D721Med (cell line): ENCODE data around the gene MAP1LC3B.

ENCODE experiments used
- DNase-seq: peaks from one replicate; pipeline ENCODE4 v3.0.0; 2011; ENCODE audit warnings: low spot score; ENCODE audit not compliant: insufficient read length
- FAIRE-seq: peaks from 2 replicates; lab custom pipeline; 2011; peaks lifted over from hg19 to GRCh38; lab: Jason Lieb, UNC
- CTCF ChIP-seq: IDR thresholded peaks from 2 replicates; pipeline ENCODE4 v1.5.1; 2012; ENCODE audit warnings: mild to moderate bottlenecking, control low read depth; ENCODE audit not compliant: insufficient read depth; ENCODE audit errors: missing control alignments

The MAP1LC3B gene

GRCh38 chr16:87366930-87367329, 25.2 kb upstream of the MAP1LC3B start:
- DNase-seq = no peak
- no peak for FAIRE-seq
- no peak for TF ChIP-seq CTCF

DNA sequence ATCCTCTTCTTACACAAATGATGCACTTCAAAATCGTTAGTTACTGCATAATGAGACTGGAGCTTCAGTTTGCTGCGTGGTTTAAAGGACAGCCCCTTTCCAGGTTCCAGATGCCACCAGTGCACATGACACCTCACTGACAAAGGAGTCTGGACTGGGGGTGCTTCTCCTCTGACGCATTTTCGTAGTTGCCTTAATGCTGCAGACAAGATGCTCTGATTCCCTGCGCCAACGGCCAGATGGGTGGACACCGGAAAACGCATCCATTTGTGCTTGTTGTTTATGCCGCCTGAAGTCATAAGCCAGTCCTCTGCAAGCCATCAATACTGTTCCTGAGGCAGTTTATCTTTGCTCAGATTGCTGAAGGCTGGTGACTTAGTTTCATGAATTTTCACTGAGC, 24.6 kb upstream of the MAP1LC3B start:
- TF ChIP-seq CTCF = no peak
- no peak for DNase-seq
- no peak for FAIRE-seq

DNA sequence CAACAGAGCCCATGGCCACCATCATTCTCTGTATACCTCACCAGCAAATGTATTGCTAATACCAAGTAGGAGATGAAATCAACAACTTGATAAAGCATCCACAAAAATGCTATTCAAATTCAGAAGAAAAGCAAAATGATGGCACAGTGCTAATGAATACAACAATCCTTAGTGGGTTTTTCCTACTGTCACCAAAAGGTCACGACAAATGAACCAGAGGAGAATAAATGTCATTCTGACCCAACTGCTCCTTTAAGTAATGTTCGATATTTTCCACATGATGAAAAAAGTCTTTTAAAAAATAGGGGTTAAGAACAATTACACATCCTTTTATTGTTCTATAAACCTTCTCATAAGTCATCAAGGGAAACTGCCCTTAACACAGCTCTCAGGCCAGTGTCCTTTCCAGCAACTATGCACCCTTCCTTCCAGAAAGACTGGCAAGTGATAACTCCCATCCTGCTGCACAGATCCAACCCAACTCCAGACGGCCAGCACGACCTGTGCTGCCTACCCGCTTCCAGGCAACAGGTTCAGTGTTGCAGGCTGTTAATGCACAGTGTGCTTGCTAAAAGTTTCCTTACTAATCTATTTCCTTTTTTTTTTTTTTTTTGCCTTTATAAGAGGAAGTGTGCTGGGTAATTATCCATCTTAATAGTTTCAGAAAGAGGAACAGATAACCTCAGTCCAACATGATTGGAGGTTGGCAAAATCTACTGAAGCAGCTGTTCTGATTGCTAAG, 23.9 kb upstream of the MAP1LC3B start:
- no peak for TF ChIP-seq CTCF
- no peak for DNase-seq
- no peak for FAIRE-seq

- no peak for FAIRE-seq
- DNase-seq = no peak
- TF ChIP-seq CTCF = no peak
These were observed 22.9 kb upstream of the MAP1LC3B start for GRCh38 chr16:87369117-87369765.

- DNase-seq = no peak
- FAIRE-seq = no peak
- no peak for TF ChIP-seq CTCF
These were observed 22.1 kb upstream of the MAP1LC3B start for GRCh38 chr16:87369796-87370719.

DNA sequence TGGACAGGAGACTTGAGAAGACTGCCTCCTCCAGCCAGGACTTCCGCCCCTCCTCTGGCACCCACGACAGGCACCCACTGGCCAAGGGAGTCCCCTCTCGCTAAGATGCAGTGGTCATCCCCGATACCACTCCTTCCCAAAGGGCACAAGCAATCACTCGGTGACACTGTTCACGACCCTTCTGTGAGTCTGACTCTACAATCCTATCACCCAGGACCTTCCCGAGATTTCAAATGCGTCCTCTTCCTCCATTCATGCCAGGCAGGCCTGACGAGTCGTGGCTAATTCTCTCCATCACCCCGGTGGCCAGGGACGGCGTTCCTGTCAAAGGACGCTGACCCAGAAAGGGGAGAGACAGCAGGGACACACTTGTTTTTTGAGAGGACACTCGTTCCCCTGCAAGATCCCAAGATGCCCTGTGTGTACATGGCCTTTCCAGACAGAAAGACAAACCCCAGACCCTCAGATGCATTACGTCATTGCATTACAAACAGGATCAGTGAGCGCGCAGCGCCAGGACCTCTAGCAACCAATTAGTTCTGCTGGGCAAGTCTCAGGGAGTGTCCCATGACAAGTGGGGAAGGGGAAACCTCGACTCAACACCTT, 20.8 kb upstream of the MAP1LC3B start:
- no peak for TF ChIP-seq CTCF
- FAIRE-seq = no peak
- no peak for DNase-seq
